GM12892 (cell line): ENCODE data around the gene TCF15.

ENCODE experiments used
- DNase-seq: peaks from one replicate; pipeline ENCODE4 v3.0.0; 2011; ENCODE audit not compliant: insufficient read length
- FAIRE-seq: peaks from 2 replicates; lab custom pipeline; 2011; peaks lifted over from hg19 to GRCh38; lab: Jason Lieb, UNC
- POLR2A ChIP-seq: IDR thresholded peaks from 2 replicates; pipeline ENCODE4 v1.6.1; 2011; ENCODE audit warnings: low read depth, low read length, control low read depth
- POLR2AphosphoS5 ChIP-seq: IDR thresholded peaks from 2 replicates; pipeline ENCODE4 v1.6.1; 2011; ENCODE audit warnings: low read depth, low read length, control low read depth
- TAF1 ChIP-seq: IDR thresholded peaks from 2 replicates; pipeline ENCODE4 v1.6.1; 2011; ENCODE audit warnings: low read depth, mild to moderate bottlenecking, control low read depth, low read length, borderline replicate concordance

TCF15 gene

DNA sequence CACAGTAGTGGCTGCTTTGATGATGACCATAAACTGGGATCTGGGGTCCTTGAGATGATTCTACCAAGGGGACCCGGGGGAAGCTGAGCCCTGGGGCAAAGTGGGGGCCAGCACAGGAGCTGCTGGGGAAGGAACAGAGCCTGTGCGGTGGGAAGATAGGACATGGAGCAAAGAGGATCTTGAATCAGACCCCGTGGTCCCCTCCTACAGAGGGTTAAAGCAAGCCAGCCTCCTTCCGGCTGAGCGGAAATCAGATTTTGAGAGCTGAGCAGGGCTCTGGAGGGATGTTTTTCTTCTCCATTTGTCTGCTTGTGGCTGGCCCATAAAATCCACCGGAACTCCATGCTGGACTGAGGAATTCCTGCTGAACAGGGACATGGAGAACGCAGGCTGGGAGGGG lies 10.1 kb upstream of the TCF15 start:
- FAIRE-seq: no peak
- DNase-seq: no peak
- no peak for TF ChIP-seq POLR2A
- no peak for TF ChIP-seq POLR2AphosphoS5
- no peak for TF ChIP-seq TAF1

DNA sequence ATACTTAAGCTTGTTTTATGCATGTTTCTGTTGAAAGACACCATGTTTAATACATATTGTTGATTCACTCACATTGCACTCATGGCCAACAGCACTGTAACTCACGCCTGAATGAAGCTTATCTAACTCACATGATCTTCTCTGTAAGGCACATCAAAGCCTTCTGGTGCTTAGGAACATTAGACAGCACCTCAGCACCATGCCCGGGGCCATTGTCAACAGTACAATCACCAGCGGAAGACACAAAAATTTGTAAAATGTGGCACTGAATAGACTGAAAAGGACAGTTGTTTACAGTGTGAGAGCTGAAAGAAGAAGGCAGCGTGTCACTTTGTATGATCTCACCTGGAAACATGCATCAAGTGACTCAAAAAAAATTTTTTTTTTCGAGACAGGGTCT lies 8.9 kb upstream of the TCF15 start:
- TF ChIP-seq TAF1 (no peak), POLR2A (no peak), POLR2AphosphoS5 (no peak)
- FAIRE-seq: no peak
- no peak for DNase-seq

- no peak for FAIRE-seq
- TF ChIP-seq POLR2A: no peak
- no peak for TF ChIP-seq POLR2AphosphoS5
- TF ChIP-seq TAF1: no peak
Measured at GRCh38 chr20:617934-618690, 8.0 kb upstream of the TCF15 start.

DNA sequence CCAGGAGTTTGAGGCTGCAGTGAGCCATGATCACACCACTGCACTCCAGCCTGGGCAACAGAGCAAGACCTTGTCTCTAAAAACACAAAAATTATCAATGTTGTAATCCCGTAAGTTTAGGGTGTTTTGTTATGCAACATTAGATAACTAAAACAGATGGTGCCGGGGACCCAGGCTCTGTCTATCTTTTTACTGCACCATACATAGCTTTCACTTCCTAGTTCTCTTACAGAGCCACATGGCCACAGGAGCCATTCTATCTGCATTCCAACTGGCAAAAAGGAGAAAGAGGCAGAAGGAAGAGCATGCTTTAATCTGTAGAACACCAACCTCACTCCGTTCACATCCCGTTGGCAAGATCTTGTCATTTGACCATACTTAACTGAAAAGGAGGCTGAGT lies 5.4 kb upstream of the TCF15 start:
- DNase-seq (no peak), FAIRE-seq (no peak)
- TF ChIP-seq POLR2A: no peak
- TF ChIP-seq POLR2AphosphoS5: no peak
- TF ChIP-seq TAF1: no peak

More at GRCh38 chr20:617934-618690, 8.0 kb upstream of the TCF15 start:
- no peak for DNase-seq

DNA sequence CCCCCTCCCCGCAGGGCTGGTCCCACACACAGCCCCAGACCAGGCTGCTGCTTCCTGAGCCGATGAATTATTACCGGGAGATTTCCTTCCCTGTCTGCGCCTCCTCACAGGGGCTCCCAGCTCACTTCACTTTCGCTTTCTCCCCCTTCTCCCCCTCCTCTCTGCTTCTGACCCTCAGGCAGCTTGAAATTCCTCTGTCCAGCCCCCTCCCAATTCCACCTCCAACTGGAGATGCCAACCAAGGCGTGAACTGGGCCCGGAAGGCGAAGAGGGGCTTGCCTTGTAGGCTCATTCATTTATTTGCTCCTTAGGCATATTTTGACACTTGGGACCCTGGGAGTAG lies 1.7 kb upstream of the TCF15 start:
- DNase-seq: no peak
- no peak for FAIRE-seq
- TF ChIP-seq POLR2AphosphoS5 (no peak), TAF1 (no peak), POLR2A (no peak)

DNA sequence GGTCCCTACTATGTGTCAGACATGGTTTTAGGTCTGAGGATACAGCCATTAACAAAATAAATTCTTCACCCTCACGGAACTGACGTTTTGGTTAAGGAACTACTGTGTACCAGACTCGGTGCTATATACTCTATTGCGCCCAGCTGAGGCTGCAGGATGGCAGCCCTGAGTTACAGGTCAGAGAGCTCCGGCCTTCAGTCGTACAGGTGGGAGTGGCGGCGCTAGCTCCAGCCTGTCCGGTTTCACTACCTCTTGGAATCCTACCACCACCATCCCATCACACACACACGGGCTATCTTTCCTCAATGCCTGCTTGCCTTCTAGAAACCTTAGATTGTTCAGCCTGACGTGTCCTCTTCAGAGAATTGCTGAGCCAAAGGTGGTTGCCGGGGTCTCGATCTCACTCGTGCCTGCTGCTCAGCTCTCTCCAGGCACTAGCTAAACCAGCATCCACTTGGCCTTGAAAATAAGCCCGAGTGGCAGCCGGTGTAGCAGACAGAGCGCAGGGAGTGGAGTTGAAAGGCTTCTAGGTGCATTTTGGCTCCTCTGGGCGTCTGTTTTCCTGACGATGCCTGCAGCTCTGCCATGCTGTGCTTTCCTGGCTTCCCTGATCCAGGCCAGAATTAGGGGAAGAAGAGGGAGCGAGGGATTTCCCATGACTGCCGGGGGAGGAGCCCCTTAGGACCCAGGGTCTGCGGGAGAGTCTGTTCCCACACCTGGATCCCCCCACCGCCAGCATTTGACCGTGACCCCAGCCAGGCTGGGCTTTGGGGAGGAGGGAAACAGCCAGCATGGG lies 1.1 kb upstream of the TCF15 start:
- no peak for DNase-seq
- TF ChIP-seq POLR2A (no peak), POLR2AphosphoS5 (no peak), TAF1 (no peak)
- no peak for FAIRE-seq

DNA sequence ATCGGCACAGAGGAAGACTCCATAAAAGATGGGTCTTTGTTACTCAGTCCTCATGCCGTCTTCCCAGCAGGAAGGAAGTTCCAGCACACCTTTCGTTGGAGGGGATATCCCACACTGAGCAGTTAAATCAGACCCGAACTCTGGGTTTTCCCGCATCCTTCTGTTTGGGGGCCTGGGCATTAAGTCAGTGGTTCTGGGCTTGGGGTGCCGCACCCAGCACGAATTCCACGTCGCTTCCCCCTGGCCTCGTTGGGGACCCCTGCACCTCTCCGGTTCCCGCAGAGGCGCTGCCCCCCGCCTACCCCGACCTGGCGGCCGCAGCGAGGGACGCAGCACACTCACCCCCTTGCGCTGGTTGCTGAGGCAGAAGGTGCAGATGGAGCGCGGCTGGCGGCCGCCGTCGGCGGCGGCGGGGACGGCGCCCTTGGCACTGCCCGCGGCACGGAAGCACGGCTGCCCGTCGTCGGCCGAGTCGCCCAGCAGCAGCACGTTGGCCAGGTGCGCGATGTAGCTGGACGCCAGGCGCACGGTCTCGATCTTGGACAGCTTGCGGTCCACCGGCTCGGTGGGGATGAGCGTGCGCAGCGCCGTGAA lies 641 bp downstream of the TCF15 start:
- TF ChIP-seq POLR2A (no peak), TAF1 (no peak), POLR2AphosphoS5 (no peak)
- DNase-seq: no peak
- FAIRE-seq: no peak

DNA sequence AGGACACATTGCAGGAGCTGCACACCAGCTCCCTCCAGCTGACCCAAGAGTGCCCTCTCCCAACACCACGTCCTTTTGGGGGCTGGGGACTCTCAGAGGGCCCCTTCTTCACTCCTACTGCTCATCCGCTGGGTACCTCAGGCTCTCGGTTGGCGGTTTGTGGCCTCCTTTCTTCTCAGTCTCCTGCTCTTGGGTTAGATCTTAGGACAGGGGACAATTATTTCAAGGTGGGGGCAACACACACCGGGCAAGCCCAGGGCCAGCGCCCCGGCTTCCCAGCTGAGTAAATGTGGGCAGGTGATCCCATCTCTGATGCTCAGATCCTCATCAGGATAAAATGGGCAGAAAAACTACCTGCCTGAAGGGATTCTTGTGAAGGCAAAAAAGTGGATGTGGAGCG lies 1.1 kb downstream of the TCF15 start:
- no peak for DNase-seq
- TF ChIP-seq TAF1 (no peak), POLR2A (no peak), POLR2AphosphoS5 (no peak)
- no peak for FAIRE-seq

DNA sequence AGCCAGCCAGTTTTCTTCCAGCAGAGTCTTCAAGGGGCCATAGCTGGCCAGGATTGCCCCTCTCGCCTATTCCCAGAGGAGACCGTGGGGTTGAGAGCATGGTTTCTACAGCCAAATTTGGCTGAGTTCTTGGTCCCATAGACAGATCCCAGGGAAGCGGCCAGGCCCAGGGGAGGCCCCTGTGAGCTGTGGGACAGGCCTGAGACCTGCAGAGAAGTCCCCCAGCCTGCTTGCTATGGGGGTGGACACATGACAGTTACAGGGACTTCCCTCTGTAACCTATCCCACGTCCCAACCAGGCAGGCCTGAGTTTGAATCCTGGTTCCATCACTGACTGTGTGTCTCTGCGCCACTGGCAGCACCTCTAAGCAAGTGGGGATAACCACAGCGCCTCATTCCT lies 2.6 kb downstream of the TCF15 start:
- DNase-seq (no peak), FAIRE-seq (no peak)
- no peak for TF ChIP-seq POLR2AphosphoS5
- TF ChIP-seq TAF1: no peak
- no peak for TF ChIP-seq POLR2A

GRCh38 chr20:605237-605636 lies 4.9 kb downstream of the TCF15 start:
- no peak for FAIRE-seq
- TF ChIP-seq POLR2A: no peak
- no peak for TF ChIP-seq TAF1
- no peak for TF ChIP-seq POLR2AphosphoS5
- no peak for DNase-seq

DNA sequence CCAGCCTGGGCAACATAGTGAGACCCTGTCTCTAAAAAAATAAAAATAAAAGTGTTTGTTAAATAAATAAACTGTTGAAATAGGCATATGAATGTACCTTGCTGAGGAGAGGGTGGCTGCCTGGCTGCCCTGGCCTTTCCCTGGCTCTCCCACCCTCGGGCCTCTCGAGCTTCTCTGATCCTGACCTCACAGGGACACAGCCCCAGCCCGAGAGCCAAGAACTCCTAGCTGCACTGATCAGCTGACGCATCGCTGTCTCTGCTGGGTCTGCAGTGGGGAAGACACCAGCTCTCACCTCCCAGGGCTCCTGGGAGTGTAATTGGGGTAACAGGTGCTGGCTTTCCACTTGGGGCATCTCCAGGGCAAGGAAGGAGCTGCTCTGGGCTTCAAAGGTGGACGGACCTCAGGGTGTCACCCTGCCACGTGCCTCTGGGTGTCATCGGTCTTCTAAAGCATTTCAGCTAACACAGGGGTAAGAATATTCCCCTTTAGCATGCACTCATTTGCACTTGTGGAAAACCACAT lies 6.9 kb downstream of the TCF15 start:
- no peak for FAIRE-seq
- no peak for DNase-seq

More for the DNA sequence above, 6.9 kb downstream of the TCF15 start:
- no peak for TF ChIP-seq POLR2AphosphoS5
- no peak for TF ChIP-seq TAF1
- TF ChIP-seq POLR2A: no peak
